GM21381 (cell line): ENCODE measurements around the gene KRT2.

Source experiments
- ATAC-seq: cut with Tn5 transposase; IDR thresholded peaks from one replicate; pipeline ENCODE4 v1.9.1; 2021; ENCODE audit warnings: mild to moderate bottlenecking, moderate library complexity; ENCODE audit not compliant: unreplicated experiment

KRT2 gene

DNA sequence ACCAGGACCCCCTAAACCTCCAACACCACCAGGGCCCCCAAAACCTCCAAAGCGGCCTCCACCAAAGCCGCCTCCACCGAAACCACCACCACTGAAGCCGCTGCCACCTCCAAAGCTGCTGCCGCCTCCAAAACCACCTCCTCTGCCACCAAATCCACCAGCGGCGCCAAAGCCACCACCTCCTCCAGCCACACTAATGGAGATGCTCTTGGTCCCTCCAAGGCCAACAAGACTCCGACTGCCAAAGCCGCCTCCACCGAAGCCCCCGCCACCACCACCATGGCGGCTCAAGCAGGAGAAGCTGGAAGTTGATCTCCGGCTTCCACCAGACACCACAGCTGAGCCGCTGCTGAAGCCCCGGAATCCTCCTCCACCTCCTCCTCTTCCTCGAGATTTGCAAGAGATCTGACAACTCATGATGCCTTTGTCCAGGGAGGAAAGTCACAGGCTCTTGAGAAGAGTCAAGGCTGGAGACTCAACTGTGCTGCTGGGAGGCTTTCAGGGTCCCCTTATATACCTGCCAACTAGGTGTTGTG lies at the start of gene KRT2:
Gene KRT2, minus strand, starts transcription at position 486 of the 536 bp plus-strand sequence. Its CDS starts 69 bp downstream, at position 417.
- ATAC-seq, result no peak

DNA sequence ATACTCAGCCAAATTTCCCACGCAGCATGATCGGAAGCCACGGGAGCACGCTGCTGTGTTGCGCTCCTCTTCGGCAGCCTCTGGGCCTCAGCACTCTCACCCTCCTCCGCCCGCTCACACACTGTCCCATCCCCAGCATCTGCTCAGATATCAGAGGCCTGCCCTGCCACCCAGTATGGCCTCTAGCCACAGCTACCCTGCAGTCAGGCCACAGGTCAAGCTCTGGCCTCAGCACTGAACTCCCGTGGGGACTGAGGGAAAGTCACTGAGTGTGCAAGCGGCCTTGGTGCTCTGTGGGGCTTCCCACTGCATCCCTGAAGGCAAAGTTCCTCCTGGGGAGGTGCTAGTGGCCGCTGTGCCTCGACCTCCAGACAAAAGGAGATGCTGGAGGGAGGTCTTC lies 49.3 kb upstream of the KRT2 start:
- no peak for ATAC-seq

DNA sequence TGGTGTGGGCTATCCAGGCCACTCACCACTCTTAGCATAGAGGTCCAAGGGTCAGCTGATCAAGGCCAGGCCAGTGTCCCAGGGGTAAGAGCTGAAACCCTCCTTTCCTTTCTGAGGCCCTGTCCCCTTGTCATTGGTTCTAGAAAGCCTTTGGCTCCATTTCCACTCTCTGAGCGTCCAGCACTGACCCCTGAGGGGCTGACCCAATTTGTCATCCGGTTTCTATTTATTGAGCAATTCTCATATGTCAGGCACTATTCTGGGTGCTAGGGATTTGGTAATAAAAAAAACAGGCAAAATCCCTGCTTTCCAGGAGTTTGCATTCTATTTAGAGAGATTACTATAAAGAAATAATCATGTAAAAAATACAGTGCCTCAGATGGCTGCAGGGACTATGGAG lies 47.9 kb upstream of the KRT2 start:
- no peak for ATAC-seq

DNA sequence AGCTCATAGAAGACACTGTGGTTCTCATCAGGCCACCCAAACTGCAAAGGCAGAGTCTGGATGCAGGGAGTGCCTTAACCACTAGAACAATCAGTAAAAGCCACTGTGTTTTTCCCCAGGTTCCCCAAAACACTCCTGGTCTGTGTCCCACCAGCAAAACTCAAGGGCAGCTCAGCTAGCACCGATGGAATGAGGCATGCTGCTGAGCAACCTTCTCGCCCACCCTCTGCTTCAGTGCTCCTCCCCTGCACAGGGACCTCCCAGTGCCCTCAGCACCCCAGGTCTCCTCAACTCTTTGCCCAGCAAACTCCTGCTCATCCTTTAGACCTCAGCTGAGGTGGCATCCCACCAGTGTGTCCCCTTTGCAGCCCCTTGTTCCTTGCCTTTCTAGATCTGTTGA lies 47.4 kb upstream of the KRT2 start:
- ATAC-seq, result no peak

DNA sequence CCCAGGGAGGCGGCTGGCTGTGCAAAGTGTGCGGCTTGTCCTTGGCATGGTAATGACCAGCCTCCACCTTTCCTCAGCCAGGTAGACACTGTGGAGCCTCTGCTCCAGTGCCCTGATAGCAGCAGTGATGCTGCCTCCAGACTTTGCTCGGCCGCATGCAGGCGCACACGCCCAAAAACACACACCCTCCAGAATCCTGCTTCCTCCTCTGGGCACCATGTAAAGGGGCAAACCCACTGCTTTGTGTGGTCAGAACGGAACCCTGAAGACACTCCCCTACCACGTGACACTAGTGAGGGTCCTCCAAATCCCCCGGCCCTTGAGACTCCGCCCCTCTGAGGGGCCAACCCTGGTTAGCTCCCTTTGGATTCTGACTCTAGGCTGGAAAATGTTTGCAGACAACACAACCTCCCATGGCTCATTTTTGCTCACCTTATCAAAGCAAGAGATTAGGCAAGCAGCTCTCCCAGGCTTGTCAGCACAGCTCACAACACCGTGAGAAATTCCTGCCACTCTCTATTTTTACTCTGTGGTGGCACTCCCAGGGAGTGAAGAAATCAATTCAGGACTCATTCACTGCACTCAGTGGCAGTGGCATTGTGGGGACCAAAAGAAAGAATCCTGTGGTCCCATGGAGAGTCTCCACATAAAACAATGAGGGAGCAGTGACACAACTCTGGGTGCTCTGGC lies 46.8 kb upstream of the KRT2 start:
- ATAC-seq, result no peak

DNA sequence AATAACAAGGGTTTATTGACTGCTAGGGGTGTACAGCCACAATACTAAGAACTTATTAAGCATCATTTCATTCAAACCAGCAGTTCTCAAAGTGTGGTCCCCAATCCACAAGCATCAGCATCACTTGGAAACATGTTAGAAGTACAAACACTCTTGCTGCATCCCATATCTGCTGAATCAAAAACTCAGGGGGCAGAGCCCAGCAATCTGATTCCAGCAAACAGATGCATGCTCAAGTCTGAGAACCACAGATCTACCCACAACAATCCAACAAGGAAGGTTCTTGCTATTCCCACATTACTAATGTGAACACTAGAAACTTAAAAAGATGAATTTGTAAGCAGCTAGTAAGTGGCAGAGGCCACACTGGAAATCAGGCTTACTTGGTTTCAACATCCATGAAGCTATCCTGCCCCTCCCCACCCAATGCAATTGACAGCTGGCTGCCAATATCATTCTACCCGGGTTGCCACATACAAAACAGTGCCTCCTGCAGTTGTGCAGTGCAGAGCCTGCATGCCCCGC lies 45.1 kb upstream of the KRT2 start:
- no peak for ATAC-seq

DNA sequence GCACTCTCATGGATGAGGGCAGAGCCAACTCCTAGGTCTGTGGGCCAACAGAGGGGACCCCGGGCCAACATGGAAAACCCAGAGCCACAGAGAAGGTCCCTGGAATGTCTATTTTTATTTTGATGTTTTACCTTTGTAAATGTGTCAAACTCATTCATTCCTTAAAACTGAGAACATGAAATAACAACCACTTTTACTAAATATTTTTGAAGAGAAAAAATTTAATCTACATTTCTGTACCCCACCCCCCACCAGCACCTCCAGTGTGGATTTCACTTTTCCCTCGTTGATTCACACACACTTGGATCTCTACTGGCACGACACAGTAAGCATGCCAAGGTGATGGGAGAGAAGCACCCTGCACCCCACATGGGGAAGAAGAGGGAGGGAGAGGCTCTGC lies 44.6 kb upstream of the KRT2 start:
- no peak for ATAC-seq

DNA sequence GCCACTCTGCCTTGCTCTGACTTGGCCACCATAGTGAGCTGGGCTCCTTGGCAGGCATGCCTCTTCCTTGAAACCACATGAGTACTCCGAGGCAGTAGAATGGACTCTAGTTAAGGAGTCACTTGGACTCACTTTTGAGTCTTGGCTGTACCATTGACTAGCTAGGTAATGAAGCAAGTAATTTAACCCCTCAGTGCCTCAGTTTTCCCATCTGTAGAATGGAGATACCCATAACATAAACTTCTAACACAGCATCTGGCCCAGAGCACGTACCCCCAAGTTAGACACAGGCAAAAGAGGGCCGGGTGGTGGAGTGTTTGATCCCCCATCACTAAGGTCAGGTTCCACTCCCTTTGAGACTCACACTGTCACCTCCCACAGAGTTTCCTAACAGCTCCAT lies 43.0 kb upstream of the KRT2 start:
- ATAC-seq, result no peak

DNA sequence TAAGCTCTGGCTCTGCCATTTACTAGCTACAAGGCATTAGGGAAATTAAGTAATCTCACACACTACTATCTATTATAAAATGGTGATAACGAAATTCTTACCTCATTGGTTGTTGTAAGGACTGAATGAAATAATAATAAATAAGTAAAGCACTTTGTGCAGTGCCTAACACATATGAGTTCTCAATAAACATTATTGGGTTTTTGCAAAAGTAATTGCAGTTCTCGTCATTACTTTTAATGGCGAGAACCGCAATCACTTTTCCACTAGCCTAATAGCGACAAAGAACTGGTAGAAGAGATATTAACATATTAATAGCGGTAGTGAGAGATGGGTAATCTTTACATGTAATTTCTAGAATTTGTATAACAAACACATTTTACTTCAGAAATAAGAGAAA lies 42.1 kb upstream of the KRT2 start:
- ATAC-seq, result no peak

DNA sequence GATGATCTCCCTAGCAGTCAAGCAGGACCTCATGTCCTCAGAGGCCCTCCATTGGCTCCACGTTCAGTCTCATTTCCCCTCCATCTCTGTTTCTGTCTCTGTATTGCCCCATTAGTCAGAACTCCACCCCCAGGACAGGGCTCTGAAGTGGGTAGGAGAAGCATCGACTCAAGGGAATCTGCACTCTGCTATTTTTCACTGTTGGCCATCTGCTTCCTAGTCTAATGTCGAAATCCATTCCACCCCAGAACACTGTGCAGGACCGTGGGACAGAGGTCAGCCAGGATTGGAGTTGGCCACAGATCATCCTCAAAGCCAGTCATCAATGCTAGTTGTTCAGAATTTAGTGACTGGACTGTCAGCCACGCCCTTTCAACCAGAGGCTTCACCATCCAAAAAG lies 41.2 kb upstream of the KRT2 start:
- no peak for ATAC-seq

DNA sequence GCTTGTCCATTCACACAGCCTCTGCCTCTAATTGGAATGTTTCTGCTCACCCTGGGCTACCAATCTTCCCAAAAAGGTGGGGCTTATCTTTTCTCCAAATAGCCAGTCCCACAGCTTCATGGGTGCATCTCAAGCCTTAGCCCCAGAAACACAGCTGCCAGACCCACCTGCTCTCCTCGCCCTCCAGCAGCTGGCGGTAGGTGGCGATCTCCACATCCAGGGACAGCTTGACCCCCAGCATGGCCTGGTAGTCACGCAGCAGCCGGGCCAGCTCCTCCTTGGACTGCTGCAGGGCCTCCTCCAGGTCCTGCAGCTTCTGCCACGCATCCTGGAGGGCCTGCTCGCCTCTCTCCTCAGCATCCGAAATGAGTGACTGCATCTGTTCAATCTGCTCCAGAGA lies 40.2 kb upstream of the KRT2 start:
- no peak for ATAC-seq

DNA sequence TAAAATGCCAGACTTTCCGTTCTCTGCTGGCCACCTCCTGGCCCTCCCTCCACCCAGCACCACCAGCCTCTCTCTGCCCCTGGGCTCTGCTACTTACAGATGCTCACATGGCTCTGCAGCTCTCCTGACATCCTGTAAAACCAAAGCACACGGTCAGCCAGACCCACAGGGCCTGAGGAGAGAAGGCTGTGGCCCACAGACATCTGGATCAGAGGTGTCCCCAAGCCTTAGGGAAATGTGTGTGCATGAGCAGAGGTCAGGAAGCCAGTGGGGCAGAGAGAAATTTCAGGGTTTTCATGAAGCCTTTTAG lies 39.8 kb upstream of the KRT2 start:
- ATAC-seq, result no peak

DNA sequence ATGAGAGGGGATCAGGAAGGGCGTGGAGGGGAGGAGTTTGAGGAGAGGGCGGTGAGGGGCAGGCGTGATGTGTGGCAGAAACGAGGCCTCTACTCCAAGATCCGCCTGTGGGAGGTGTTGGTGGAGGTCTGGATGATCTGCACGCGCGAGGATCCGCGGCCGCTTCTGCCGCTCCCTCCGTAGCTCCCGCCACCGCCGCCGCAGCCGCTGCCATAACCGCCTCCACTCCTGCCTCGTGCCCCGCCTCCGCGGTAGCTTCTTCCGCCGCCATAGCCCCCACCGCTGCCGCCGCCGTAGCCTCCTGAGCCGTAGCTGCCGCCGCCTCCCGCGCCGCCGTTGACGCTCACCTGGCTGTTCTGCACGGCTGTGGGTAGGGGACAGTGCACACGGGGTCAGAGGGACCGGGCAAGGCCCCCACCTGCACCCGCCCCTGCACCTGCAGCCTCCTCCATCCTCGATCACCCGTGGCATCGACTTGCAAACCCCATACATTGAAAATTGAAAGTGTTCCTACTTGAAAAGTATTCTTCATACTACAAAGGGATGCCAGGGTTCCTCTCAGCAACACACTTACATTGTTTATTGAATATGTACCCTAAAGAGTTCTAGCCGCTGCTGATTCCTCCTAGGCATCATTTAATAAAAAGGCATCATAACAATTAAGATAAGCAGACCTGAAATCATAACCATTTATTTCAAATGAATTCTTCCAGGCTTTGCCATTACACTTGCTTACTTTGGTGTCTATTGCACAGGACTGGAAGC lies 39.2 kb upstream of the KRT2 start:
- ATAC-seq, result no peak

DNA sequence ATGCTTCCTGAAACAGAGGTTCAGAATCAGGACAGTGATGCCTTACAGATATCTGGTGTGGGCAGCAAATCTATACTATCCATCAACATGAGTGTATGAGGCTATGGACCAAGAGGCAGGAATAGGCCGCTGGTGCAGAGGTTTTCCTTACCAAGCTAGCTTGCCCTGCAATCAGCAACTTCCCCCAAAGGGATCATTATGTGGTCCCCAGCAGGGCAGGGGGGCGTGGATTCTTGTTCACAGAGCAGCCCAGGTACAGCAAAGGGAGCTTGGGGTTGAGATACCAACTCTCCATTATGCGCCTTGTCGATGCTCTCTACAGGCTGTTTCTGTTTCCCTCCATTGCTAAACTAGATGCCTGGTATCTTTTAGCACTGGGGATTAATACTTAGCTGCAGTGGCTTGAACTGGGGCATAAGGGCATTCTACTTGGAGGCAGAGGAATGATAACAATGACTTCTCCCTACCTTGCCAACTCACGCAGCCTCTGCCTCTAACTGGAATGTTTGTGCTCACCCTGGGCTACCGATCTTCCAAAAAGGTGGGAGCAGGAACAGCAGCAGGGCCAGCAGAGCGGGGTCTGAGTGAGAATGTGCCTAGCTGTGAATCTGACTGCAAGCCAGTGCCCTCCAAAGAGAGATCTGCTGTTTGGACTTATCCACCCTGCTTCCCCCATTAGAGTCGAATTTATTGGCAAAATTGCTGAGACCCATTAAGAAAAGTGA lies 38.5 kb upstream of the KRT2 start:
- ATAC-seq, result no peak

DNA sequence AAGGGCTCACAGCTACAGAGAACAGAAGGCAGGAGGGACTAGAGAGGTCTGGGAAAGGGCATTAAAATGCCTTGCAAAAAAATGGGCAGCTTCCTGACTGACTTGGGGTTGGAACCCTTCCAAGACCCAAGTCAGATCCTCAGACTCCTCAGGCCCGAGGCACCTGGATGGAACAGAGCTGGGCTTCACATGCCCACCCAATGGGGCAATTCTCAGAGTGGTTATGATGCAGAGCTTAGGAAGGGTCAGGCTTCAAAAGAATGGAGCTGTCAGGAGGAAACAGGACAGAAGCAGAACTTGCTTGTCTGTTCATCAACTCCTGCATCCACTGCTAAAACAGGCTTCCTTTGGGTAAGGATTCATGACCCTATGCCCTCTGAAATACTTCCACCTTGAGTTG lies 37.9 kb upstream of the KRT2 start:
- ATAC-seq, result no peak

DNA sequence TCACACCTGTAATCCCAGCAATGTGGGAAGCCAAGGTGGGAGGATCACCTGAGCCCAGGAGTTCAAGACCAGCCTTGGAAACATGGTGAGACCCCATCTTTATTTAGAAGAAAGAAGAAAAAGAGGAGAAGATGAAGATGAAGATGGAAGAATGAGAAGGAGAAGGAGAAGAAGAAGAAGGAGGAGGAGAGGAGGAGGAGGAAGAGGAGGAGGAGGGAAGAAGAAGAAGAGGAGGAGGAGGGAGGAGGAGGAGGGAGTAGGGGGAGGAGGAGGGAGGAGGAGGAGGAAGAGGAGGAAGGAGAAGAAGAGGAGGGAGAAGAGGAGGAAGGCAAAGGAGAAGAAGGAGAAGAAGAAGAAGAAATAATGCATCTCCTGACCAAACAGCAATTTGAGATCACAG lies 37.2 kb upstream of the KRT2 start:
- ATAC-seq, result no peak

DNA sequence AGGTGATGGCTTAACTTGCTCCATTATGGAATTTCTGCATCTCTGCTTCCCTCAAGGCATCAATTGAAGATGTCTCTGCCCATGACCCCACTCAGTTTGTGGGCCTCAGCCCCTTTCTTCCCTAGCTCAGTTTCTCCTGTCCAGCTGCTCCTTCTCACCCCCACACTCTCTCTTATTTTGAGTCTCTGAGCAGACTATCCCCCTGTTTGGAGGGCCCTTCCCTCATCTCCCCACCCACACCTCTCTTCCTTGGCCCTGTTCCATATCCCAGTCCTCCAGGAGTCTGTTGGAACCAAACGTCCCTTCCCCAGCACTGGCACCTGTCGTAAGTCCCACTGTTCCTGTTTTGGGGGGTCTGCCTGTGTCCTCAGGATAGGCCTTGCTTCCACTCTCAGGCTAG lies 36.5 kb upstream of the KRT2 start:
- no peak for ATAC-seq

DNA sequence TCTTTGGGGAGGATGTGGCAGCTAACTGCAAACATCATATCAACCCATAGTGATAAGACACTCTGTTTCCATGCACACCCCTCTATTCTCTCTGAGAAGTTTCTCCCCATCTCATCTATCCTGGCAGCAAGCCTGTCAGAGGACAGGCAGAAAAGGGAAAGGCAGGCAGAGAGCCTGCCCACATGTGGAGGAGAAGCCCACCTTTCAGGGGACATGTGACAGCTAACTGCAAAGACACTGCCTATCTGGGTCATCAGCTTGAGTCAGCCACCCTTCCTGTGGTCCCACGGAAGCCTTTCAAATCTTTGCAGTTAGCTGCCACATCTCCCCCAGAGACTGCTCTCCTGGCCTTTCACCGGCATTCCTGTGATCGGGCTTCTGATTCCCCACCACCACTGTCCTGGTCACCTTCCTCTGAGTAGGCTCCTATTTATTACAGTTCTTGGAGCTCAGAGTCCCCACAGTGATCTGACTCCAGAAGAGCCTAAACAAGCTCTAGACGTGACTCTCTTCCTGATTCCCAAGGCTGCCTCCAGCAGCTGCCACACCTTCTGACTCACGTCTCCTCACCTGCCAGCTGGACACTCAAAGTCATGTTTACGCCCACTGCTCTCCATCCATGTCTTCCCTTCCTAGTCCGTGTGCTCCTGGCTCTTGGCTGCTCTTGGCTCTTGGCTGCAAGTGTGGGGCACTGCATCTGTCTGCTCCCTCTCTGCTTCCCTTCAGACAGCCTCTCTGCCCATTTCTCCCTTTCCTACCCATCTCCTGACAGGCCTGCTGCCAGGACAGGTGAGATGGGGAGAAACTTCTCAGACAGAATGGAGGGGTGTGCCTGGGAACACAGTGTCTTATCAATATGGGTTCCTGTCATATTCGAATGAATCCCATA lies 35.7 kb upstream of the KRT2 start:
- ATAC-seq, result no peak

DNA sequence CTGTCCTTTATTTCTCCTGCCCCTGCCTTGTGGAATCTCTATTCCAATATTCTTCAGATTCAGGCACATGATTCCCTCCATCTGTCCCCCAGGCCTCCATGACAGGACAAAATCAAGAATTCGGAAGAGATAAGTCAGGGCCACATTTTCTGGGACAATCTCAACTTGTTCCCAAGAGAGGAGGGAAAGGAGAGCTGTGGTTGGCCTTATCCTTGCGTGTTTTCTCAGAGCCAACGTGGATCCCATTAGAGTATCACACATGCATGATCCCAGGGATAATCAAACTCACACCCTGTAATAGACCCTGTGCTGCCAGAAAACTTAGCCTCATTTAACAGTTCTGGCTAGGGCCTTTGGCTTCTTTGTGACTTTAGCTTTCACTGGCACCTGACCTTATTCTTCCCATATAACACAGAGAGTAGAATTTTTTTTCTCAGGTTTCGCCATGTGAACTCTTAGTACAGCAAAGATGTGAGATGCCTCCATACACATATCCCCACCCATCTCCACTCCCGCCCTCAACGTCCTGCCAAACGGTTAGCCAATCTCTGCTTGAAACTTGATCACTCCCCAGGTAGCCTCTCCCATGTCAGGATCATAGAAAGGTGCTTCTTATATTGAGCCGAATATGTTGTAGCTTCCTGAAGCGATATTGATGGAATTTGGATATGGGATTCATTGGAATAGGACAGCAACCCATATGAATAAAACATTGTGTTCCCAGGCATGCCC lies 34.9 kb upstream of the KRT2 start:
- no peak for ATAC-seq

DNA sequence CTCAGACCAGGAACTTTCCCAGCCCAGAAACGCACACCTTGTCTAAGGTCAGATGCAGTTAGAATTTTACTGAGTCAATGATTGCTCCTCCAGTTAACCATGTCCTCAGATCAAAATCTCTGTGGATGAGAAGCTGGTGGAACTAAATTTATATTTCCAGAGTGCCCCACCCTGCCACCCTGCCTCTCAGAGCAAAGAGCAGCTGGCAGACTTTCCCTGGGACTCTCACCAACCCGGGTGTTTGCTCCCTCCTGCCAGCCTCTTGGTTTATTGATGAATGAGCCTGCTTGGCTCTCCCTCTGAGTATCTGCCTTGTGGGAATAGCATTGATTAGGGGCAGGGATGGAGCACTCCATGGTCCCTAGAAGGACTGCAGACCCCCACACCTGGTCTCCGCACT lies 34.1 kb upstream of the KRT2 start:
- no peak for ATAC-seq
